DLD1 (cell line): Measurements from ENCODE around the gene PEG3.

Experiments
- in situ Hi-C: cut with HindIII; loops from 2 replicates; pipeline ENCODE4 v1.10.0; 2017; ENCODE audit warnings: low sequenced_read_pairs

PEG3 gene

GRCh38 chr19:56839652-56840450 is 675 bp downstream of the PEG3 start:
- in situ Hi-C loops, result no loop called here

- in situ Hi-C loops, result no loop called here
These were observed 1.4 kb downstream of the PEG3 start for GRCh38 chr19:56838909-56839651.

GRCh38 chr19:56838024-56838908 is 2.3 kb downstream of the PEG3 start:
- in situ Hi-C loops, result no loop called here

GRCh38 chr19:56837492-56838023 is 3.0 kb downstream of the PEG3 start:
- in situ Hi-C loops, result no loop called here

GRCh38 chr19:56837004-56837403 is 3.5 kb downstream of the PEG3 start:
- in situ Hi-C loops, result no loop called here

GRCh38 chr19:56836059-56836458 is 4.5 kb downstream of the PEG3 start:
- in situ Hi-C loops, result no loop called here

- in situ Hi-C loops, result no loop called here
These were observed 5.1 kb downstream of the PEG3 start for GRCh38 chr19:56835401-56835800.

GRCh38 chr19:56834564-56835375 is 5.8 kb downstream of the PEG3 start:
- in situ Hi-C loops, result no loop called here

- in situ Hi-C loops, result no loop called here
These were observed 8.1 kb downstream of the PEG3 start for GRCh38 chr19:56832352-56832928.

GRCh38 chr19:56831255-56831654 is 9.3 kb downstream of the PEG3 start:
- in situ Hi-C loops, result no loop called here

GRCh38 chr19:56829596-56829995 is 10.9 kb downstream of the PEG3 start:
- in situ Hi-C loops, result no loop called here

GRCh38 chr19:56827708-56828107 is 12.8 kb downstream of the PEG3 start:
- in situ Hi-C loops, result no loop called here

- in situ Hi-C loops, result no loop called here
These were observed 16.6 kb downstream of the PEG3 start for GRCh38 chr19:56823956-56824355.

- in situ Hi-C loops, result no loop called here
These were observed 17.1 kb downstream of the PEG3 start for GRCh38 chr19:56823417-56823816.

GRCh38 chr19:56822755-56823154 is 17.8 kb downstream of the PEG3 start:
- in situ Hi-C loops, result no loop called here

- in situ Hi-C loops, result no loop called here
These were observed 18.9 kb downstream of the PEG3 start for GRCh38 chr19:56821675-56822074.

- in situ Hi-C loops, result no loop called here
These were observed 19.3 kb downstream of the PEG3 start for GRCh38 chr19:56821209-56821608.

GRCh38 chr19:56819166-56819565 is 21.4 kb downstream of the PEG3 start:
- in situ Hi-C loops, result no loop called here

- in situ Hi-C loops, result no loop called here
These were observed 25.9 kb downstream of the PEG3 start for GRCh38 chr19:56814656-56815055.

GRCh38 chr19:56813531-56813930 is 27.0 kb downstream of the PEG3 start:
- in situ Hi-C loops, result no loop called here
